Tibial artery (tissue), 4 donors: ENCODE data around the gene GSG1L.

Source experiments
- DNase-seq, 2 donors: peaks; one replicate each; pipeline ENCODE4 v3.0.0-alpha.2; 2019
- H3K27ac ChIP-seq, 2 donors: fragments of 200-600 bp; sonication (generic) in 1 of 2; 1 replicate in 1 of 2; 2 replicates in 1 of 2; pipeline ENCODE4 v1.5.1; 2018 to 2019; ENCODE audit warnings: mild to moderate bottlenecking in 1 of 2
- H3K27me3 ChIP-seq, 2 donors: fragments of 200-600 bp; sonication (generic) in 1 of 2; one replicate each; pipeline versions ENCODE4 v1.5.1 to v1.6.0; 2016 to 2019
- H3K36me3 ChIP-seq, 3 donors: fragments of 200-600 bp; sonication (generic) in 2 of 3; one replicate each; pipeline ENCODE4 v1.5.1; 2016 to 2019; ENCODE audit warnings: mild to moderate bottlenecking in 2 of 3
- H3K4me1 ChIP-seq, 4 donors: fragments of 200-600 bp; sonication (generic) in 2 of 4; 1 replicate in 3 of 4; 2 replicates in 1 of 4; pipeline ENCODE4 v1.5.1; 2016 to 2019
- H3K4me3 ChIP-seq, 2 donors: fragments of 200-600 bp; sonication (generic) in 1 of 2; 1 replicate in 1 of 2; 2 replicates in 1 of 2; pipeline ENCODE4 v1.5.1; 2018 to 2019; ENCODE audit warnings: mild to moderate bottlenecking in 2 of 2
- H3K9me3 ChIP-seq, 3 donors: fragments of 200-600 bp; sonication (generic) in 1 of 3; one replicate each; pipeline ENCODE4 v1.5.1; 2016 to 2019
- intact Hi-C: fragments of 100-400 bp; cut with DNase I; formaldehyde crosslinking; loops from one replicate; pipeline ENCODE4 v1.15.0; 2023; ENCODE audit warnings: low total_unique reads
- TF ChIP-seq, protein P1 (sequence below), 2 experiments: fragments of 200-600 bp in 1 of 2; fragments of 450-650 bp in 1 of 2; IDR thresholded peaks; one replicate each; pipeline ENCODE4 v1.5.1; 2017 to 2019; ENCODE audit warnings: antibody characterized with exemption in 2 of 2, mild to moderate bottlenecking in 1 of 2, moderate library complexity in 1 of 2

Gene GSG1L

GRCh38 chr16:27777527-27777926, 286.0 kb downstream of the GSG1L start:
- Histone ChIP-seq H3K4me1 (peaks cover 0 to 8% (median 4%) of the 10 kb centered on the region in 4 donors), H3K27ac (no peak overlapping the region), H3K9me3 (no peaks in the 10 kb centered on the region), H3K4me3 (no peak overlapping the region), H3K27me3 (no peaks in the 10 kb centered on the region), H3K36me3 (peaks cover 9 to 60% (median 34%) of the 10 kb centered on the region in 3 donors)
- intact Hi-C loops = no loop called here
- no peak for DNase-seq
- TF ChIP-seq, protein P1, sequence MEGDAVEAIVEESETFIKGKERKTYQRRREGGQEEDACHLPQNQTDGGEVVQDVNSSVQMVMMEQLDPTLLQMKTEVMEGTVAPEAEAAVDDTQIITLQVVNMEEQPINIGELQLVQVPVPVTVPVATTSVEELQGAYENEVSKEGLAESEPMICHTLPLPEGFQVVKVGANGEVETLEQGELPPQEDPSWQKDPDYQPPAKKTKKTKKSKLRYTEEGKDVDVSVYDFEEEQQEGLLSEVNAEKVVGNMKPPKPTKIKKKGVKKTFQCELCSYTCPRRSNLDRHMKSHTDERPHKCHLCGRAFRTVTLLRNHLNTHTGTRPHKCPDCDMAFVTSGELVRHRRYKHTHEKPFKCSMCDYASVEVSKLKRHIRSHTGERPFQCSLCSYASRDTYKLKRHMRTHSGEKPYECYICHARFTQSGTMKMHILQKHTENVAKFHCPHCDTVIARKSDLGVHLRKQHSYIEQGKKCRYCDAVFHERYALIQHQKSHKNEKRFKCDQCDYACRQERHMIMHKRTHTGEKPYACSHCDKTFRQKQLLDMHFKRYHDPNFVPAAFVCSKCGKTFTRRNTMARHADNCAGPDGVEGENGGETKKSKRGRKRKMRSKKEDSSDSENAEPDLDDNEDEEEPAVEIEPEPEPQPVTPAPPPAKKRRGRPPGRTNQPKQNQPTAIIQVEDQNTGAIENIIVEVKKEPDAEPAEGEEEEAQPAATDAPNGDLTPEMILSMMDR (IDR thresholded peaks at IDR 0.05) = no peak

DNA sequence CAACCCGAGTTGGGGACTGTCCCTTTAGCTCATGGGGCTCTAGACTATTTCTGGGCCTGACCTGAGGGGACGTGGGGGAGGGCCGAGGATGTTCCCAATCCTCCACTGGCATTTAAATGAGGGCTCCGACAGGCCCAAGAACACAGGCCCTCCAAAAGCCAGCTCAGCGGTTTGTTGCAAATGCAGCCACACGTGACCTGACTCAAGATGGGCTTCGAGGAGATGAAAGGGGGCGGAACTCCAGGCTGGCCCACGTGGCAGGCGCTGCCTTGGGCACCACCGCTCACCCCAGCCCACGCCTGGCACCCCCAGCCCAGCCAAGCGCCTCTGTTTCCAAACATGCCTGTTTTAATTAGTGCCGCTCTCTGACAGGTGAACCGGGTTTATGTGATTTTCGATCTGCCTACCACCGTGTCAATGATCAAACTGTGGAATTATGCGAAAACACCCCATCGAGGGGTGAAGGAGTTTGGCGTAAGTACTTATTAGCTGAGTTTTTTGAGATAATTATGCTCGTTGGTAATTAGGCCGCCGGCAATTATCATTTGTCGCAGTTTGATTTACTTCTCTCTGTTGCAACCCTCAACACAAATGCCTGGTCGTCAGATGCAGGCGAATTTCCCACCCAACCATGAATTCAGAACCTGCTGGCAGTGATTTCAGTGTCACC, 286.8 kb downstream of the GSG1L start:
- Histone ChIP-seq H3K36me3 (peaks cover 9 to 69% (median 36%) of the 10 kb centered on the region in 3 donors), H3K4me1 (peaks cover 0 to 8% (median 4%) of the 10 kb centered on the region in 4 donors), H3K9me3 (no peaks in the 10 kb centered on the region), H3K27ac (no peak overlapping the region), H3K27me3 (no peaks in the 10 kb centered on the region), H3K4me3 (no peak overlapping the region)
- TF ChIP-seq, protein P1 (IDR thresholded peaks at IDR 0.05) = no peak
- intact Hi-C loops = no loop called here
- no peak for DNase-seq

- H3K9me3 ChIP-seq = no peaks in the 10 kb centered on the region
- H3K36me3 ChIP-seq = peaks cover 9 to 83% (median 49%) of the 10 kb centered on the region in 3 donors
- H3K27ac ChIP-seq = no peak overlapping the region
- TF ChIP-seq, protein P1 (IDR thresholded peaks at IDR 0.05) = no peak
- DNase-seq = no peak
- no peak overlapping the region for H3K4me3 ChIP-seq
- intact Hi-C loops = no loop called here
- no peaks in the 10 kb centered on the region for H3K27me3 ChIP-seq
- H3K4me1 ChIP-seq = peaks cover 0 to 7% (median 0%) of the 10 kb centered on the region in 4 donors
Measured at GRCh38 chr16:27775254-27775653, 288.3 kb downstream of the GSG1L start.

GRCh38 chr16:27774779-27775178, 288.7 kb downstream of the GSG1L start:
- no peaks in the 10 kb centered on the region for H3K27me3 ChIP-seq
- H3K4me3 ChIP-seq = no peak overlapping the region
- TF ChIP-seq, protein P1 (IDR thresholded peaks at IDR 0.05) = no peak
- H3K36me3 ChIP-seq = peaks cover 9 to 88% (median 50%) of the 10 kb centered on the region in 3 donors
- no peaks in the 10 kb centered on the region for H3K9me3 ChIP-seq
- H3K4me1 ChIP-seq = peaks cover 0 to 7% (median 0%) of the 10 kb centered on the region in 4 donors
- intact Hi-C loops = no loop called here
- H3K27ac ChIP-seq = no peak overlapping the region
- DNase-seq = no peak

DNA sequence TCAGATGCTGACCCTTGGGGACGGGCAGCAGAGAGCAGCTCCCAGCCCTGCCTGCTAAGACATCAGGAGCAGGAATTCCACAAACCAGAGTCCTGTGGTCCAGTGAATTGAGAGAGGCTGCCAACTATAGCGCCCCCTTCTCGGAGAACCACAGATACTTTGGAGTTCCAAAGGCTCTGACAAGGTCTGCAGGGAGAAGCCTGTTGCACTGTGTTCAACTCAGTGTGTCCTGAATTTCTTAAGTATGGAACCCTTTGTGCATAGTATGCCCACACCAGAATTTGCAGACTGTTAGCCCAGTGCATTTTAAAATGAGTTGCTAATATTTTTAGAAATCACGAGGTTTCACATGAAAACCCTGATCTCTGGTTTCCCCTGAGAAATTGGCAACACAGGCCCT, 290.2 kb downstream of the GSG1L start:
- TF ChIP-seq, protein P1 (IDR thresholded peaks at IDR 0.05) = no peak
- no peak overlapping the region for H3K27ac ChIP-seq

More for the DNA sequence above, 290.2 kb downstream of the GSG1L start:
- Histone ChIP-seq H3K4me1 (peaks cover 0 to 4% (median 0%) of the 10 kb centered on the region in 4 donors), H3K4me3 (no peak overlapping the region), H3K36me3 (peaks cover 9 to 93% (median 57%) of the 10 kb centered on the region in 3 donors), H3K9me3 (no peaks in the 10 kb centered on the region), H3K27me3 (no peaks in the 10 kb centered on the region)
- intact Hi-C loops = no loop called here
- no peak for DNase-seq
